Measurements from ENCODE around the gene DISP3. TPM values are rescaled to one million over a fixed set of nuclear protein-coding genes. Genes with fewer than 3 reads are reported as not detected.

DISP3 gene
- total and polyA plus RNA-seq, 2 of the 13 experiments (the other 11 are each of a cell fraction or from before 2014, with no cell fraction given): 0.08 to 0.13 TPM

GRCh38 chr1:11450310-11450709, 28.6 kb upstream of the DISP3 start:
- no peak for ATAC-seq
- no peak overlapping the region for H3K4me3 ChIP-seq (replicated peaks in 1 of 3; ENCODE audit: insufficient read depth in 1 of 3, low read depth in 2 of 3, low read length in 3 of 3)
- no peaks in the 10 kb centered on the region for H3K4me1 ChIP-seq (ENCODE audit: insufficient read depth, low read length)
- H3K9ac ChIP-seq (ENCODE audit: insufficient read depth, low read depth, low read length): no peak overlapping the region
- no peak overlapping the region for H3K27ac ChIP-seq (ENCODE audit: extremely low read length, insufficient read depth, low read length)
- H3K36me3 ChIP-seq (replicated peaks in 1 of 2; ENCODE audit: control insufficient read depth in 1 of 2, insufficient read depth in 2 of 2, low read length in 2 of 2): no peaks in the 10 kb centered on the region
- in situ Hi-C loops (cut with HindIII; ENCODE audit: extremely low pct_ligation_motif_present, low pct_unique_long_range_greater_than_20kb) (no loop called here), intact Hi-C loops (cut with micrococcal nuclease; ENCODE audit: unreplicated experiment) (no loop called here)
- no peak for DNase-seq (ENCODE audit: low spot score)
- no peak for FAIRE-seq
- no peak overlapping the region for H2AFZ ChIP-seq (ENCODE audit: low read length)
- BruUV-seq (replicated peaks): no TSS peak
- POLR2A ChIA-PET: no interaction called here
- 22% methylated on average over 5 of the region's 5 CpGs for WGBS (ENCODE audit: low lambda C conversion rate)
- CTCF ChIA-PET (ENCODE audit: low intra/inter-chr PET ratio, low total read pairs): no interaction called here
- peaks cover 7 to 76% of the 10 kb centered on the region in 2 experiments; a peak in 4 of 5 replicates for H3K27me3 ChIP-seq (ENCODE audit: control insufficient read depth in 1 of 2, insufficient read depth in 2 of 2, low read length in 2 of 2)
- no peak overlapping the region for H3K4me2 ChIP-seq (ENCODE audit: low read depth, low read length)
- H3K79me2 ChIP-seq (ENCODE audit: insufficient read depth, low read length): no peaks in the 10 kb centered on the region
- TF ChIP-seq ZNF768 (CRISPR knock-in tag; IDR thresholded peaks at IDR 0.05) (peak; percentile 88), FLYWCH1 (CRISPR knock-in tag; IDR thresholded peaks at IDR 0.05) (no peak)
- H4K20me1 ChIP-seq (ENCODE audit: insufficient read depth, low read length): no peaks in the 10 kb centered on the region
- no peaks in the 10 kb centered on the region for H3K9me3 ChIP-seq (ENCODE audit: low read length)

- Histone ChIP-seq H4K20me1 (ENCODE audit: insufficient read depth, low read length) (0 out of 2 replicates have a peak, but pooled peaks cover 3% of the 10 kb centered on the region), H3K9ac (ENCODE audit: insufficient read depth, low read depth, low read length) (no peak overlapping the region), H3K27me3 (ENCODE audit: control insufficient read depth in 1 of 2, insufficient read depth in 2 of 2, low read length in 2 of 2) (peaks cover 15 to 85% of the 10 kb centered on the region in 2 experiments; a peak in 4 of 5 replicates), H3K36me3 (replicated peaks in 1 of 2; ENCODE audit: control insufficient read depth in 1 of 2, insufficient read depth in 2 of 2, low read length in 2 of 2) (no peaks in the 10 kb centered on the region), H3K4me2 (ENCODE audit: low read depth, low read length) (no peak overlapping the region), H3K79me2 (ENCODE audit: insufficient read depth, low read length) (no peaks in the 10 kb centered on the region), H3K27ac (ENCODE audit: extremely low read length, insufficient read depth, low read length) (no peak overlapping the region), H3K4me3 (replicated peaks in 1 of 3; ENCODE audit: insufficient read depth in 1 of 3, low read depth in 2 of 3, low read length in 3 of 3) (no peak overlapping the region), H3K9me3 (ENCODE audit: low read length) (no peaks in the 10 kb centered on the region), H2AFZ (ENCODE audit: low read length) (no peak overlapping the region), H3K4me1 (ENCODE audit: insufficient read depth, low read length) (no peaks in the 10 kb centered on the region)
- FAIRE-seq: no peak
- 18% methylated on average over 22 of the region's 27 CpGs for WGBS (ENCODE audit: low lambda C conversion rate)
- in situ Hi-C loops (cut with HindIII; ENCODE audit: extremely low pct_ligation_motif_present, low pct_unique_long_range_greater_than_20kb) (no loop called here), intact Hi-C loops (cut with micrococcal nuclease; ENCODE audit: unreplicated experiment) (no loop called here)
- DNase-seq (ENCODE audit: low spot score): no peak
- no peak for ATAC-seq
- no TSS peak for BruUV-seq (replicated peaks)
- POLR2A ChIA-PET: no interaction called here
- CTCF ChIA-PET (ENCODE audit: low intra/inter-chr PET ratio, low total read pairs): no interaction called here
- TF ChIP-seq ZMAT3 (CRISPR knock-in tag; conservative IDR thresholded peaks at IDR 0.05): no peak
- TF ChIP-seq HIVEP1 (CRISPR knock-in tag; IDR thresholded peaks at IDR 0.05): no peak
- no peak for TF ChIP-seq KLF16 (CRISPR knock-in tag; IDR thresholded peaks at IDR 0.05)
- TF ChIP-seq, protein P1, sequence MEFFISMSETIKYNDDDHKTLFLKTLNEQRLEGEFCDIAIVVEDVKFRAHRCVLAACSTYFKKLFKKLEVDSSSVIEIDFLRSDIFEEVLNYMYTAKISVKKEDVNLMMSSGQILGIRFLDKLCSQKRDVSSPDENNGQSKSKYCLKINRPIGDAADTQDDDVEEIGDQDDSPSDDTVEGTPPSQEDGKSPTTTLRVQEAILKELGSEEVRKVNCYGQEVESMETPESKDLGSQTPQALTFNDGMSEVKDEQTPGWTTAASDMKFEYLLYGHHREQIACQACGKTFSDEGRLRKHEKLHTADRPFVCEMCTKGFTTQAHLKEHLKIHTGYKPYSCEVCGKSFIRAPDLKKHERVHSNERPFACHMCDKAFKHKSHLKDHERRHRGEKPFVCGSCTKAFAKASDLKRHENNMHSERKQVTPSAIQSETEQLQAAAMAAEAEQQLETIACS (CRISPR knock-in tag; IDR thresholded peaks at IDR 0.05): no peak
- TF ChIP-seq ZNF292 (CRISPR knock-in tag; IDR thresholded peaks at IDR 0.05; ENCODE audit: borderline replicate concordance, low read depth): no peak
- TF ChIP-seq, protein P2, sequence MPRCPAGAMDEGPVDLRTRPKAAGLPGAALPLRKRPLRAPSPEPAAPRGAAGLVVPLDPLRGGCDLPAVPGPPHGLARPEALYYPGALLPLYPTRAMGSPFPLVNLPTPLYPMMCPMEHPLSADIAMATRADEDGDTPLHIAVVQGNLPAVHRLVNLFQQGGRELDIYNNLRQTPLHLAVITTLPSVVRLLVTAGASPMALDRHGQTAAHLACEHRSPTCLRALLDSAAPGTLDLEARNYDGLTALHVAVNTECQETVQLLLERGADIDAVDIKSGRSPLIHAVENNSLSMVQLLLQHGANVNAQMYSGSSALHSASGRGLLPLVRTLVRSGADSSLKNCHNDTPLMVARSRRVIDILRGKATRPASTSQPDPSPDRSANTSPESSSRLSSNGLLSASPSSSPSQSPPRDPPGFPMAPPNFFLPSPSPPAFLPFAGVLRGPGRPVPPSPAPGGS (CRISPR knock-in tag; IDR thresholded peaks at IDR 0.05): no peak
- TF ChIP-seq FOXA3 (CRISPR knock-in tag; IDR thresholded peaks at IDR 0.05): no peak
- no peak for TF ChIP-seq ZNF674 (CRISPR knock-in tag; IDR thresholded peaks at IDR 0.05; ENCODE audit: low read depth)
- no peak for TF ChIP-seq ZFX (CRISPR knock-in tag; IDR thresholded peaks at IDR 0.05; ENCODE audit: low read depth)
- no peak for TF ChIP-seq DR1 (CRISPR knock-in tag; IDR thresholded peaks at IDR 0.05)
- no peak for TF ChIP-seq SNAI1 (CRISPR knock-in tag; IDR thresholded peaks at IDR 0.05; ENCODE audit: borderline replicate concordance)
- no peak for TF ChIP-seq ARNT (IDR thresholded peaks at IDR 0.05)
- no peak for TF ChIP-seq NFKB2 (CRISPR knock-in tag; IDR thresholded peaks at IDR 0.05; ENCODE audit: borderline replicate concordance)
- TF ChIP-seq, protein P3, sequence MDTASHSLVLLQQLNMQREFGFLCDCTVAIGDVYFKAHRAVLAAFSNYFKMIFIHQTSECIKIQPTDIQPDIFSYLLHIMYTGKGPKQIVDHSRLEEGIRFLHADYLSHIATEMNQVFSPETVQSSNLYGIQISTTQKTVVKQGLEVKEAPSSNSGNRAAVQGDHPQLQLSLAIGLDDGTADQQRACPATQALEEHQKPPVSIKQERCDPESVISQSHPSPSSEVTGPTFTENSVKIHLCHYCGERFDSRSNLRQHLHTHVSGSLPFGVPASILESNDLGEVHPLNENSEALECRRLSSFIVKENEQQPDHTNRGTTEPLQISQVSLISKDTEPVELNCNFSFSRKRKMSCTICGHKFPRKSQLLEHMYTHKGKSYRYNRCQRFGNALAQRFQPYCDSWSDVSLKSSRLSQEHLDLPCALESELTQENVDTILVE (CRISPR knock-in tag; IDR thresholded peaks at IDR 0.05): no peak
Measured at GRCh38 chr1:11453742-11454491, 25.0 kb upstream of the DISP3 start.

Data from HepG2 (cell line).